ENCODE measurements around the gene TMCC2. TPM values are rescaled to one million over a fixed set of nuclear protein-coding genes. Genes with fewer than 3 reads are reported as not detected.

The TMCC2 gene
- total and polyA plus RNA-seq, 2 donors from 2014 or later = 1.3 to 3.5 TPM

DNA sequence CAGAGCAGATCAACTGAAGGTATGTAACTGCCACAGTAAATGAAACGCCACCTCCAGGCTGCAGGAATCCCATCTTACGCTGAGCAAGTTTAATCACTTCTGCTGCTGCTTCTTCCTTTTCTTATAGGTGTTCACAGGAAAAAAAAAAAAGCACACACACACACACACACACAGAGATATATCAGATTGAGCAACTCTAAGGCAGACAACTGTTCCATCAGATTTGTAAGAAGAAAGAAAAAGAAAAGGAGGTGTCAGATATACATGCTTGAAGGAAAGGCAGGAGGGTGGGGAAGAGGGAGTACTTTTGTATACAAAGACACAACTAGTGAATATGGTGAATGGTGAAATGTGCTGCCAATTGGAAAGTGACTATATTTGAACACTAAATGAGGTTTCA, 44.8 kb upstream of the TMCC2 start:
- no peaks in the 10 kb centered on the region for H3K27me3 ChIP-seq (ENCODE audit: control insufficient read depth, insufficient read depth, low read length)
- H3K4me3 ChIP-seq (ENCODE audit: low read length in 3 of 3) = no peak overlapping the region
- peaks cover 0 to 12% (median 3%) of the 10 kb centered on the region in 3 donors for H3K4me1 ChIP-seq (ENCODE audit: control insufficient read depth in 2 of 3, insufficient read depth in 2 of 3, low read depth in 1 of 3, low read length in 3 of 3)
- H3K27ac ChIP-seq (ENCODE audit: low read depth in 2 of 2, low read length in 2 of 2) = peak overlapping the region in 1 of 2 donors; percentile 23
- no peak overlapping the region for H3K9ac ChIP-seq (ENCODE audit: low read length in 3 of 3)
- H3K36me3 ChIP-seq (ENCODE audit: control insufficient read depth in 2 of 3, insufficient read depth in 3 of 3, low read length in 3 of 3) = peaks cover 0 to 3% (median 0%) of the 10 kb centered on the region in 3 donors
- DNase-seq = no peak
- intact Hi-C loops (cut with DNase I) = no loop called here
- no peaks in the 10 kb centered on the region for H3K9me3 ChIP-seq (ENCODE audit: control insufficient read depth in 2 of 3, insufficient read depth in 1 of 3, low read length in 3 of 3)
- no peak for FAIRE-seq
- TF ChIP-seq, protein P1, sequence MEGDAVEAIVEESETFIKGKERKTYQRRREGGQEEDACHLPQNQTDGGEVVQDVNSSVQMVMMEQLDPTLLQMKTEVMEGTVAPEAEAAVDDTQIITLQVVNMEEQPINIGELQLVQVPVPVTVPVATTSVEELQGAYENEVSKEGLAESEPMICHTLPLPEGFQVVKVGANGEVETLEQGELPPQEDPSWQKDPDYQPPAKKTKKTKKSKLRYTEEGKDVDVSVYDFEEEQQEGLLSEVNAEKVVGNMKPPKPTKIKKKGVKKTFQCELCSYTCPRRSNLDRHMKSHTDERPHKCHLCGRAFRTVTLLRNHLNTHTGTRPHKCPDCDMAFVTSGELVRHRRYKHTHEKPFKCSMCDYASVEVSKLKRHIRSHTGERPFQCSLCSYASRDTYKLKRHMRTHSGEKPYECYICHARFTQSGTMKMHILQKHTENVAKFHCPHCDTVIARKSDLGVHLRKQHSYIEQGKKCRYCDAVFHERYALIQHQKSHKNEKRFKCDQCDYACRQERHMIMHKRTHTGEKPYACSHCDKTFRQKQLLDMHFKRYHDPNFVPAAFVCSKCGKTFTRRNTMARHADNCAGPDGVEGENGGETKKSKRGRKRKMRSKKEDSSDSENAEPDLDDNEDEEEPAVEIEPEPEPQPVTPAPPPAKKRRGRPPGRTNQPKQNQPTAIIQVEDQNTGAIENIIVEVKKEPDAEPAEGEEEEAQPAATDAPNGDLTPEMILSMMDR (IDR thresholded peaks at IDR 0.05; ENCODE audit: borderline replicate concordance, extremely low read depth, insufficient read depth) = no peak

DNA sequence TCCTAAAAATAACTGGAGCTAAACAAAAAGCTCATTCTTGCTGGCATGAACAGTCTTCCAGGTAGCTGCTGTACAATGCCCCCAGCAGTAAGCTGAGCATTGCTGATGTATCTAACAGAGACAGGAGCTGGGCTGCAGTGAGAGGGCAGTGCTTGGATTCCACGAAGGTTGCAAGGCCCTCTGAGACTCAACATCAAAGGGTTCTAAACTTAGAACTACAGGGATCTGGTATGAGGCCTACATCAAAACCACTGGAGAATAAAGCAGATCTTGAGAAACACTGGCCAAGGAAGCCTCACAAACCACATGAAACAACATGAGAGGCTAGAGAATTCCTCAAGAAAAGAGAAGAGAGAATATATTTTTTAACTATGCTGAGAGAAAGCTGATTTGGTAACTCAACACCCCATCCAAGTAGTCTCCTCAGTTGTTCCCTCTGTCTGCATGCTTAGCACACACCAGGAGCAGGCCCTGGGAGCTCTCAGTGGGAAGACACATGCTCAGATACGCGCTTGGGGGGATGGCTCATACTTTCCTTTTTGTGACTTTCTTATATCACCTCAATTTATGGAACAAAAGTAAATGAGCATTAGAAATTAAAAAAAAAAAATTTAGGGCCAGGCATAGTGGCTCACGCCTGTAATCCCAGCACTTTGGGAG, 43.9 kb upstream of the TMCC2 start:
- no peaks in the 10 kb centered on the region for H3K27me3 ChIP-seq (ENCODE audit: control insufficient read depth, insufficient read depth, low read length)
- FAIRE-seq (no peak), DNase-seq (no peak)
- H3K36me3 ChIP-seq (ENCODE audit: control insufficient read depth in 2 of 3, insufficient read depth in 3 of 3, low read length in 3 of 3) = peaks cover 0 to 3% (median 0%) of the 10 kb centered on the region in 3 donors
- peaks cover 0 to 12% (median 10%) of the 10 kb centered on the region in 3 donors for H3K4me1 ChIP-seq (ENCODE audit: control insufficient read depth in 2 of 3, insufficient read depth in 2 of 3, low read depth in 1 of 3, low read length in 3 of 3)
- H3K27ac ChIP-seq (ENCODE audit: low read depth in 2 of 2, low read length in 2 of 2) = peak overlapping the region in 1 of 2 donors; percentile 48
- H3K9ac ChIP-seq (ENCODE audit: low read length in 3 of 3) = peak overlapping the region in 1 of 3 donors; percentile 52
- no peaks in the 10 kb centered on the region for H3K9me3 ChIP-seq (ENCODE audit: control insufficient read depth in 2 of 3, insufficient read depth in 1 of 3, low read length in 3 of 3)
- H3K4me3 ChIP-seq (ENCODE audit: low read length in 3 of 3) = no peak overlapping the region
- TF ChIP-seq, protein P1 (IDR thresholded peaks at IDR 0.05; ENCODE audit: borderline replicate concordance, extremely low read depth, insufficient read depth) = no peak
- intact Hi-C loops (cut with DNase I) = no loop called here

DNA sequence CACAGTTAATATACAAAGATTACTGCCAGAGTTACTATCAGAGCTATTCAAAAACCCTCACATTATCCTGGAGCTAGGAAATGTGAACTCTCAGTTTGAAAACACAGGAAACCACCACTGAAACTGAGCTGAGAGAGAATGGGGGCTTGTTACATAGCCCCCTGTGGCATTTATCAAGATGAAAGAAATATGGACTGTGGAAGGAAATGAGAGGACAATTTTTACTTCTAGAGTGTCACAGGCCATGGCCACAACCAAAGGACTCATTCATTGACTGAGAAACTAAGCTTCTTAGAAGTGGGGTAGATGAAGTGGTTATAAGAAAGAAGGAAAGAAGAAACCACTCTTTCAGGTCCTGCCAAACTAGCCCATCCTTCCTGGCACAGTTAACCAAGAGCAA, 41.6 kb upstream of the TMCC2 start:
- no peaks in the 10 kb centered on the region for H3K27me3 ChIP-seq (ENCODE audit: control insufficient read depth, insufficient read depth, low read length)
- peaks cover 0 to 3% (median 0%) of the 10 kb centered on the region in 3 donors for H3K36me3 ChIP-seq (ENCODE audit: control insufficient read depth in 2 of 3, insufficient read depth in 3 of 3, low read length in 3 of 3)
- intact Hi-C loops (cut with DNase I) = no loop called here
- H3K27ac ChIP-seq (ENCODE audit: low read depth in 2 of 2, low read length in 2 of 2) = no peak overlapping the region
- peaks cover 4 to 23% (median 17%) of the 10 kb centered on the region in 3 donors for H3K4me1 ChIP-seq (ENCODE audit: control insufficient read depth in 2 of 3, insufficient read depth in 2 of 3, low read depth in 1 of 3, low read length in 3 of 3)
- no peak overlapping the region for H3K9ac ChIP-seq (ENCODE audit: low read length in 3 of 3)
- FAIRE-seq (no peak), DNase-seq (no peak)
- no peak overlapping the region for H3K4me3 ChIP-seq (ENCODE audit: low read length in 3 of 3)
- H3K9me3 ChIP-seq (ENCODE audit: control insufficient read depth in 2 of 3, insufficient read depth in 1 of 3, low read length in 3 of 3) = no peaks in the 10 kb centered on the region
- TF ChIP-seq, protein P1 (IDR thresholded peaks at IDR 0.05; ENCODE audit: borderline replicate concordance, extremely low read depth, insufficient read depth) = no peak
